ENCODE results near the gene FAM53B. TPM values are rescaled to one million over a fixed set of nuclear protein-coding genes. Genes with fewer than 3 reads are reported as not detected.

FAM53B gene
- total RNA-seq, 1 donor from 2014 or later = 24.1 TPM

DNA sequence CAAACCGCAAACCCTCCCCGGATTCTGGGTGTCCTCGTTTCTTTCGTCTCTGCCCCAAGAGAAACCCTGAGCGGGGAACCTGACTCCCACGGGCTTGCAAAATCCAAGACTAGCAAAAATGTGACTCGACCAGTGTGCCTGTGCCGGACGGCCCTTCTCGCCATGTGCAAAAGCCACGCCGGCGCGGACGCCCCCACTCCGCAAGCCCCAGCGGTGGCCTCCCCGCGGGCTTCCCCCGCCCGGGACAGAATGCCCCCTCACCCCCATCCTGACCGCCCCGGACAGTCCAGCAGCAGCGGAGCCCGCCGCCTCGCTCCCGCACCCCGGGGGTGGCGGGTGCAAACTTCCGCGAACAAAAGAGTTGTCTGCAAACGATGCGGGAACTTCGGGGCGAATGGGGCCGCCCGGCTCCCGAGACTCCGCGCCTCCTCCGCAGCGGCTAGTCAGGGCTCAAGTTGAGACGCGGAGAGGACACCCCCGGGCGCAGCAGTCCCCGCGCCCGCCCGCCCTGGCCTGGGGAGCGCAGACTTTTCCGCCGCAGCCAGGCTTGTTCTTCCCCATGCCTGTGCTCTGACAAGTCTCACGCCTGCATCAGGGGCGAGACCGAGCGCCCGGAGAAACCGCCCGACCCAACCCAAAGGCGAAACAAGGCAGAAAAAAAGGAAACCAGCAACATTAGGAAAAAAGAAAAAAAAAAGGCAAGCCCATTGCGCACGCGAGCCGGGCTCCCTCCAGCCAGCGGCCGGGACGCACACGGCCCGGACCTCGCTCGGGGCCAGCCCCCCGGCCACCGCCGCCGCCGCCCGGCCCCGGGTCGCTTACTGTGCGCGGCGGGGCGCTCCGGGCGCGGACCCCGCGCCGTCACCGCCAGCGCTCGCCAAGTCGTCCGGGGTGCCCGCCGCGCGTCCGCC is 732 bp downstream of the FAM53B start:
- intact Hi-C loops (cut with micrococcal nuclease) = loop anchor here (1.0 to 5.0 kb wide), 5 partner anchors 49 to 281 kb away; partner anchors contain the start of genes ABRAXAS2 and LHPP

DNA sequence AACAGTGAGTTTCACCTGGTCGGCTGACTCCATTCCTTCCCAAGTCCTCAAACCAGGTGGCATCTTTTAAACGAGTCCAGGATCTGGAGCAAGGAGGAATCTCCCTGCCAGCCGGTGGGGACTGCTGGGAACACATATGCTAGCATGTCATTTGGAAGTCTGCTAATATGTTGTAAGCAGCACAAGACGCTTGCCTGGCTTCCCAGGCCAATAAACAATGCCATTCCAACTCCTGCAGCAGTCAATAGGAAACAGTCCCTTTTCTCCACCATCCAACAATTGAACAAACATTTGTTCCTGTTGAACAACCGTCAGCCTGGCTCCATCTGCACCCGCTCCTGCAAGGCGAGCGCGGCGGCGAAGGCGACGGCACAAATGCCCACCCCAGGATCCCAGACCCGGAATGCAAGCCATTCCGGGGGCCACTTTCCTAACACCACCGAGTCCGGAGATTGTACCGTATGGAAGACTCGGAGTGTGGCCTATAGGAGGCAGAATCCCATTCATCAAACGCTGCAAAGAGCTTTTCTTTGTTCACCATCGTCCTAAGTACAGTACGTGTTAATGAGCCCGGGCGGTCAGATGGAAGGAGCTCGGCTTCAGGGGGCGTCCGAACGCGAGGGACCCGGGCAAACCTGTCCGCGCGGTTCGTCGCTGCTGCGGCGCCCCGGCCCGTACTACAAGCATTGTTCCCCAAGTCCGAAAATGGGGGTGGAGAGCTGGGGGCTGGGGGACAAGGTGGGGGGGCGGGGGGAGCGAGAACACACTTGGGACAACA is 1.6 kb downstream of the FAM53B start:
- intact Hi-C loops (cut with micrococcal nuclease) = loop anchor here (5.0 kb wide), 2 partner anchors 130 to 280 kb away; partner anchors contain the start of gene LHPP

DNA sequence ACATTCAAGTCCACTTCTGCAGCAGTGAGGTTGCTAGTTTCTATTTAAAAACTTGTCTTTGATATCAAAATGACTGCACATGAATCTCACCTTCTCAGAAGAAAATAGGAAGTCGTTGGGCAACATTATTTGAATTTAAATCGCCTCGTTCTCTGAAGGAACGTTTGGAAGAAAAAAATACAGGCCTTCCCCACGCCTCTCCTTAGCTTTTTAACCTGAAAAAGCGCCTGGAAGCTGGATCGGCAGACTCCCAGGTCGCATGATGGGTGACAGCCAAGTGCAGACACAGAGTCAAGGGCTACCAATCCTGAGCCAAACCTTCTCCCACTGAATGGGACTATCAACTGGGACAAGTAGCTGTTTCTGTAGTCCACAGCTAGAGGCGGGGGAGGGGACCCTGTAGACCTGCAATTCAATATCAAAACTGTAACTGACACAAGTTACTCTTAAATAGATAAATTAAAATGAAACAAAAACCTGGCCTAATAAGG is 2.2 kb downstream of the FAM53B start:
- intact Hi-C loops (cut with micrococcal nuclease) = loop anchor here (1.0 to 5.0 kb wide), 9 partner anchors 23 to 280 kb away; partner anchors contain the start of gene LHPP

DNA sequence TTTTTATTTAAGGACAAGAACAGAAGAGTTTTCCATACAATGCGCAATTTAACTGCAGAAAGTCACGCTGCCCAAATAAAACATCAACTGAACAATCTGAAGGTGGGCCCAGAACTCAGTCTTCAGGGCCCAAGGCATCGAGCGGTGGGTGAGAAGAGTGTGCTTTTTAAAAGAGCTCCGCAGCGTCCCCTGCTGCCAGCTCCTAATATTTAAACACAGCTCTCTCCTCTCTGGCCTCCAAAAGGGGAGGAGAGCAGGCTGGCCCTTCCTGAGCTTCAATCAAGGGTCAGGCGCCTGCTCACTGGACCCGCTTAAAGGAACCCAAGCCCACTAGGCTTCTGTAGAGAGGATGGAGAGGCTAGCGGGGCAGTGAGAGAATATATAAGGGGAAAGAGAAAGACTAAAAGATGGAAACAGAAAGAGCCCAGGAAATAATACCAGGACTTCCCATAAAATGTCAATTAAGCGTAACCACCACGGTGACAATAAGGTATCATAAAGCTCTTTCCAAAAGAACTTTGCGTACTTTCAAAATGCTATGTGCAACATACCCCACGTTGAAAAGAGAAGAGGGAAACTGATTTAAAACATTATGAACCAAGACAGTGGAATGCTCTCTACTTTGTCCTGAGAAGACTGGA is 2.8 kb downstream of the FAM53B start:
- intact Hi-C loops (cut with micrococcal nuclease) = loop anchor here (1.0 to 5.0 kb wide), 9 partner anchors 22 to 279 kb away; partner anchors contain the start of gene LHPP

DNA sequence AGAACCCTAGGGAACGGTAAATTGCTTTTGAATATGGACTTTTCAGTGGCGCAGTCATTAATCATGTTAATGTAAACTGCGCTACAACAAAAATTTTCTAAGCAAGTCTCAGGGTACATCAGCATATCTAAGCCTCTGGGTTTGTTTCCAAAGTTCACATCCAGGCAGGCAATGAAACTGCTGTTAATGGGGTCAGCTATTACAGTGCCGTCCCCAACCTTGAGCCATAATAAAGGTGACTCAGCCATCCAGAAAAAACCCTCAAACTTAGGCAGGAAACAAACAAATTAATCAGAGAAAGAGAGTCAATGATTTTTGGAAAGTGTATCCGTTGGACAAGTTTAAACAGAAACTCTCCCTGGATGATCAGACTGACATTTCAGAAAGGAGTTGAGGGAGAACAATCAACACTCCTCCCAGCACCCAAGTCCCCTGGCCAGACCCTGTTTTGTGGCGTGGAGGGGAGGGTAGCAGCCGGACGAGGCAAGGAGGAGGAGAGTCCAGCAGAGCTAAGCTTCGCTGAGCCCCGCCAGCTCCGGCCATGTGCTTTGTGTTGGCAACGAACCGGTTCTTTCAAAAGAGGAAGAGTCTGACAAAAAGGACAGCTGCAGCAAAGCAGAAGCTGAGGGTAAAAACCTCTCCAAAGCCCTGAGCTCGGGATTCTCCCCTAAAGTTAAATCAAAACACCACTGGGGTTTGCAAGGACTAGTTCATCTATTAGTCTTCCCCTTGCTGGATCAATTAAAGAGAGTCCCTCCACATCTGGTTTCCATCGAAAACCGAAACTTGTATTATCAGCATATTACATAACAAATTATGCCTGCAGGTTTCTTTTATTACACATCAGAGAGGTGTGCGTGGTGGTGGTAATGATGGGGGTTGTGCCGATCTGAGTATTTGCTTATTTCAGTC is 3.6 kb downstream of the FAM53B start:
- intact Hi-C loops (cut with micrococcal nuclease) = loop anchor here (1.0 to 5.0 kb wide), 9 partner anchors 21 to 278 kb away; partner anchors contain the start of gene LHPP

DNA sequence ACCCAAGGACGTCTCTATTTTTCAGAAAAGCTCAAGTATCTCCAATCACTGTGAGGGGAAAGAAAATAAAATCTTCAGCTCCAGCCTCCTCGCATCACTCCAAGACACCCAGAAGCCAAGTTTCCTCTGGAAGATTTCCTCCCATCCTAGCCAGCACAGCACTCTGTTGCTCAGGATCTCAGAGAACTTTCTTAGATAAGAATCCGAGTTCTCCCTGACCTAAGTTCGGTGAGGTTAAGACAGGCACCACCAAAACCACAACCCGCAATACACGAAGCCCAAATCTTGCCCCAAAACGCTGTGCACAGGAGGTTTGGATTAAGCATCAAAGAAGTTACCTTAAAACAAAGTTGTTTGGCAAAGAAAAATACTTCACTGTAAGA is 4.2 kb downstream of the FAM53B start:
- intact Hi-C loops (cut with micrococcal nuclease) = loop anchor here (2.0 to 5.0 kb wide), 3 partner anchors 91 to 278 kb away; partner anchors contain the start of gene LHPP

DNA sequence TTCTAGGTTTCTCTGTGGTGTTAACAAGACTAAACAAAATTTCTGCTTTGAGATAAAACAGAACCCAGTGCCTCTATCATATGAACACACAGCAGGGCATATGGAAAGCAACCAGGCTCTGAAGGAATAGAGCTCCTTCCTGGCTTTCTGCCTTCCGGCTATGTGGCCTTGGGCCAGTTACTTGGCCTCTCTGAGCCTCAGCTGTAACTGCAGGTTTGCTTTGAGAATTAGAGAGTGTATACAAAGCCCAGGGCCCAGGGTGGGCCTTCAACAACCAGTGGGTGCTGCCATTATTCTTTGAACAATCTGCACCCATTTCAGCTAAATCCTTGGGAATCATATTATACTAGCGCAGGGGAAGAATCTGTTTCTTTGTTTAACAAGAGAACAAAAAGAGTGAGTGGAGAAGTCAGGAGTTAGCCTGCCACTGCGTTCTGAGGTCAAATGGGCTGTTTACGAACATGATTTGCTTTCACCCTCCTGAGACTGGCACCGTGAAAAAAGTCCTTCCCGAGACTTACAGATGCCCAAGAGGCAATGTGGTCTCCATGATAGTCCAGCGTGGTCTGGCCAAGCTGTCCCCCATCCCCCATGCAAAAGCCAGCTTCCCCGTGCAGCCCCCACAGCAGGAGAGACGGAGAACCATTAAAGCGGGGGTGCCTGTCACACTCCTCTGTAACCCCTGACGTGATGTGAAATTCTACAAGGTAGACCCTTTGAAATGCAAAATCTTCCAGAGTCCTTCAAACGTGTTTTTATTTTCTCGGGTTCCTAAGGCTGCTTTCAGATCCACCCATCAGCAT is 4.9 kb downstream of the FAM53B start:
- intact Hi-C loops (cut with micrococcal nuclease) = no loop called here

DNA sequence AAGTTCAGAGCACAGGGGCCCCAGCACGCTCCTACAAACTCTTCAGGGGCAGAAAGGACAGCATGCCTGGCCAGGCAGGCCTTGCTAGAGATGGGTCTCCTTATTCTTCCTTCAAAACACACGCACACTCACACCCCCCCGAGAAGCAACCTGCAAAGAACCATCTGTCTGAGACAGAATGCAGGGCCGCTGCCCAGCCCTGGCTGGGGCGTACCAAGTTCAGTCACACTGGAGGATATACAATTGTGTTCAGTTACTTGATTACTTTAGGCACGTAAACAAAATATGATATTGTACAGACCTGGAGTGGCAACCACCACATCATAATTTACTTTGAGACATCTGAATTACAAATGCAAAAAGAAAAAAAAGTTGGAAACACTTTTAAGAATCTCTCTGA is 5.7 kb downstream of the FAM53B start:
- intact Hi-C loops (cut with micrococcal nuclease) = no loop called here

DNA sequence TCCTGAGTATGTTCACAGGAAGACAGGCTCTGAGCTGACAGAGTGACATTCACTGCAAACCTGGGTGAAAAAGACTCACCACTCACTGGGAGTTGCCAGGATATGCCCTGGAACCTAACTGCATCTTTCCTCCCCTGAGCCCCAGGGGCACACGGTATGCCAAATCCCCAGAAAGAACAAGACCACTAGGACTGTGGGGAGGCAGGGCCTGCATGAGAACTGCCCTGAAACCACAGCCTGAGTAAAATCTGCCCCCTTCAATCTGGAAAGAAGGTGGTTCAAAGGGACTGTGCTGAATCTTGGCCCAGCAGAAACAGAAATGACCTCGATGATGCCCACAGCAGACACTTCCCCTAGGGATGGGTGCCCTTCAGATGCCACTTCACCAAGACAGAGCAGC is 6.5 kb downstream of the FAM53B start:
- intact Hi-C loops (cut with micrococcal nuclease) = no loop called here

DNA sequence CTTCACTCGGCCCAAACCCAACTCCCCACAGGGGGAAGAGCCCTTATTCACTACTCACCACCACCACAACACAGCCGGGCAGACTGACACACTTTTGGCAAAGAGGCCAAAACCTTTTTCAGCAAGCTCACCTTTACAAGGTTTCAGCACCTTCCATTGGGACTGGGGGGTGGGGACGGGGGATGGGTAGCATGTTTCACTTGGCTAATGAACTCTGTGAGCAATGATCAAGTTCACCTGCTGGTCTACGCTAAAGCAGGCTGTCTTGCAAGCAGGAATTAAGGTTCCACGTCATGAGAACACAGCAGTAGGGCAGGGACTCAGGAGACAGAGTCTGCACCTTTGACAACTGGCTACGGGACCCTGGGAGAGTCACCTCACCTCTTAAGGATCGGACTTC is 7.0 kb downstream of the FAM53B start:
- intact Hi-C loops (cut with micrococcal nuclease) = no loop called here

DNA sequence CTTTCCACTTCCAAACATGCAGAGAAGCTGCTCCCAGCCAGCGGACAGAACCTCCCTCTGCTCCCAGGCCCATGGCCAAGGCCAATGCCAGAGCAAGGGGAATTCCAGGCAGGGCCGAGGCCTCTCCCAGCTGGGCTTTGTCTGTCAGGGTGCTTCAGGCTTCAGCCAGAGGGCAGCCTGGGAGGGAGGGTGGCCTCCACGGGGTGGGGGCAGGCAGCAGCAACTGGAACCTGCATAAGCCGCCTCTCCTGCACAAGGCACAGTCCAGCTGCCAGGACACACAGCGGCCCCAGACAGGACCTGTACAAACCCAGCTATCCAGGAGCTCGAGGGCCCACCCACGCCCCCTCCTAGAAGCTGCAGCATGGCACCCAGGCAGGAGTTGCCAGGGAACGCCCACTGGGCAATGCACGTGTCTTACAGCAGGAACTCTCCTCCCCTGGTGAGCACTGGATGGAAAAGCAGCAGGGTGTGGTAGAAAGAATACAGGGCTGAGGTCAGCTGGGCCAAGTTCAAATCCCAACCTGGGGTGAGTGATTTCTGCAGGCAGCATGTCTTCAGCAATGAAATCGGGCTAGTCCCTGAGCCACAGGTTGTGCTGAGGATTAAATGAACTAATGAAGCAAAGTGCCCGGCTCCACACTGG is 7.6 kb downstream of the FAM53B start:
- intact Hi-C loops (cut with micrococcal nuclease) = no loop called here

DNA sequence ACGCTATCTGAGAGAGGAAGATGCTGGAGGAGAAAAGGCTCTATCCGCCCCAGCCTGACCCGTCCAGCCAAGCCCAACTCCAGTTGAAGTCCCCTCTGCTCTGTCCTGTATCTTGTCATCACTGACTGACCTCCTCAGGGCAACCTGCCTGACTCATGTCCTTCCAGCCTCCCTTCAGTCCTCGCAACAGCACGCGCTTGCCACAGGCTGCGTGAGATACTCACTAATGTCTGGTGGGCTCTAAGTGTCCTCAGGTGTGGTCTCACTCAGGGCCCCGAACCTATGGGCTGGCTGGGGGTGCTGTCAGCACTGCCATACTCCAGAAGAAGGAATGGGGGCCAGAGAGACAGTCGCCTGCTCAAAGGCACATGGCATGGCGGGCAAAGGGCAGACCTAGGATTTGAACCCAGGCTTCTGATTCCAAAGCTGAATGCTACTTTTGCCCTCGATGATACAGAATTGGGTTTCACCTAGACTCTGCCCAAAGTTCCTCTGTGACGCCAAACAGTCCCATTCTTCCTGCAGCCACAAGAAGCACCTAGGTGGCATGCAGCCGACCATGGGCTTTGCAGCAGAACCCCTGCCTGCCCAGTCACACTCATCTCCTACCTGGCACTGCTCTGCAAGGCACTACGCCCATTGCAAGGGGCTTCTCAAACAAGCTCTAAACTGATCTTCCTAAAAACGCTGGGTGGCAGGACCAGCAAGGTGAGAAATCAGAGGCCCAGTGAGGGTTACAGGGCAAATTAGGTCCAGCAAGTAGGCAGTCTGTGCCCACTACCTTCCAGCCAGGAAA is 8.5 kb downstream of the FAM53B start:
- intact Hi-C loops (cut with micrococcal nuclease) = no loop called here

DNA sequence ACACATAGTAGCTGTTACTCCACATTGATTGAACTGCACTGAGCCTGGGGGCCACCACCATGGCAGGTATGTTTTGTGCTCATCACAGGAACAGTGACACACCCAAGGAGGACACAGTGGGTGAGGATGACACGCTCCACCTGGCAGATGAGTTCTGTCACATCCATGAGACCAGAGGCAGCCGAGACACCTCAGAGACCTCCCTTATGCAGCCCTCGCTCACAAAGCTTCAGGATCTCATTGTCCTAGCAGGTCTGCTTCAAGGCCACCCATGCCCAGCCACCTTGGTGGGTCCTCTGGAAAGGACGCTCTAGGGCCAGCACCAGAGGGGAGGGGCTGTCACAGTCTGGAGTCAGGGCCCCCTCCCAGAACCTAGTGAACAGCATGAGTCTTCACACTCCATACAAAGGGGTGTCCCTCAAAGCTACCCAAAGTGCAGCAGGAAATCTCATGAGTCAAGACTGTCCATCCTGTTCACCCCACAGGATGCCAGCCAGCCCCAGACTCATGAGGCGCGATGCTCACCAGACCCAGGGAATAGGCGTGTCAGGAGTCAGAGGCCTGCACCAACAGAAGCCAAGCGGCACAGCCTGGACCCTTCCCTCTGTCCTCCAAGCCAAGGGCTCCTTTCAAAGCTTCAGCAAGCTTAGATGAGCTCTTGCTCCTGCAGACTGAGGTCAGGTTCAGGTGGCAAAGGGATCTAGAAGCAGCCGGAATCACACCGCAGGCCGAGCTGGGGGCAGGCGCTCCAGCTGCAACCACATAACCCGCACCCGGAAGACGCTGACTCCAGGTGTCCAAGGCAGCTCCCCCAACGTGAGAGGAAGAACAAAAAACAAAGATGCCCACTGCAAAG is 9.6 kb downstream of the FAM53B start:
- intact Hi-C loops (cut with micrococcal nuclease) = no loop called here

DNA sequence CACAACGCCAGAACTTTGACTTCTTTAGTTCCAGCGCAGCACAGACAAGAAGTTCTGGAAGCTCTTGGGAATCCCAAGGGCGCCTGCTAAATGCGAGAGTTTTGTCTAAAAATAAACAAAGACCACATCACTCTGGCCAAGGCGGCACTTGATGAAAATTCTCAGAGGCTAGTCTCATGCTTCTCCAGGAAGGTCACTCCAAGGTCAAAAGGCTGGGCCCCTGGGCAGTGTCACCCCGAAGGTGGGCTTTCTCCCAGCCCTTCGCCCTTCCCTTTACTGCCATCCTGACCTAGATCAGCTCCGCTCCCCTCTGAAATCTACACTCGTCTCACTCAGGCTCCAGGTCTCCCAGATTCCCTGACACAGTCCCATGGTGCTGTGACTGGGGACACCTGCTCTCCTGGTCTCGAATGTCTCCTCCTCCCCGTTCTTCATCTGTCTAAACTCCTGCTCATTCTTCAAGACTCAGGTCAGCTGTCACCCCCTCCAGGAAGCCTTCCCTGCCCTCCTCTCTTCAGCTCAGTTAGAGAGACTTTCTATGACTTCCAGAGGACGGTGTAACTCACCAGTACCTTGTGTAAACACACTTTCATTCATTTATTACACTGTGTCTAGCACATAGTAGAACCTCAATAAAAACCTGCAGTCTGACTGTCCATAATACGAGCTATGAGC is 10.5 kb downstream of the FAM53B start:
- intact Hi-C loops (cut with micrococcal nuclease) = loop anchor here (2.0 kb wide), 1 partner anchor 15 kb away; no protein-coding TSS in a partner anchor

DNA sequence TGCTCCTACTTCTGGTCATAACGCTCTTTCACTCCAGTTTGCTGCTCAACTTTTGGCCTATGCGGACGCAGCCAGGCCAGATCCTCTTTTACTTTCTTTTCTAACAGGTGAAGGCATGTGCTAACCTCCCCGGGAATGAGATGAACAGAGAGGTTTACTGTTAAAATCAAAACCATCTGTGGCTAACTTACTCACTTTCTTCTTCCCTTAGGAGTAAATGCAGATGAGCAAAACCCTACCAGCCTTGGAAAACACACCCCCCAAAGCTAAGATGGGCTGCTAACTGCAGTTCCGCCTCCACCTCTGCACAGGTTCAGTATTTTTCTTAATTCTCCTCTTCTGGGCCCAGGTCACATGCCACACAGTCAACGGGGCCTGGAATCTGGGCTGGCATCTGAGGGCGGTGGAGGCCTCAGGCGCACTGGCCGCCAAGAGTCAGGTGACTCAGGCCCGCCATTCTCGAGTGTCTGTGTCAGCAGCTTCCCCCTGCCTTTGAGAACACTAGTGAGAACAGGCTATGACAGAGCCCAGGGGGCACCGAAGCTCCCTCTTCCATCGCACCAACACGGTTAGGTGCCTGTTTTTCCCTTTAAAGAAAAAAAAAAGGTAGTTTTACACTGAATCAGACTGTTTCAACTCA is 11.1 kb downstream of the FAM53B start:
- intact Hi-C loops (cut with micrococcal nuclease) = loop anchor here (2.0 kb wide), 1 partner anchor 14 kb away; no protein-coding TSS in a partner anchor

DNA sequence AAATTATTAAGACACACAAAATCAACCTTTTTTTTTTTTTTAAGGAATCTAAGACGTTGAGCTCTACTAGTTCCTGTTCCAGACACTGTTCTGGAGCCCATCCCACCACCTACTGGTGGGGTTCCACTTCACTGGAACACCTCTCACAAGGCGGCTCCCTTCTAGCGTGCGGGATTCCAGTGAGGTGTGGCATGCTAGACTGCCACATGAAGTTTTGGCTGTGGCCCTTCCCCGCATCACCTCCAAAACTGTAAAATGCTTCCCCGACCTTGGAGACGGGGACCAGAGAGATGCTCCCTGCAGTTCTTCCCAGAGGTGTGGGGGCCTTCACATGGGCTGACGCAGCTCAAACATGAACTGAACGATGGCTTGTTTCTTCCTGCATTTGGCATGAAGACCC is 12.6 kb downstream of the FAM53B start:
- intact Hi-C loops (cut with micrococcal nuclease) = no loop called here

All from T-helper 2 cell treated with Interferon-gamma antibody and Interleukin-4, amounts not matched to agents 100 ng/mL and 5 ng/mL, for 36 hours (primary cell).